HepG2 (cell line): ENCODE measurements around the gene SASH3. TPM values are rescaled to one million over a fixed set of nuclear protein-coding genes. Genes with fewer than 3 reads are reported as not detected.

ENCODE experiments used
- ATF7 ChIP-seq, 2 experiments: fragments of 450-650 bp in 1 of 2; sonication (generic) in 1 of 2; formaldehyde crosslinking in 1 of 2; IDR thresholded peaks; 2 replicates each; pipeline versions ENCODE4 v1.4.0 to v1.6.1; 2016 to 2020; ENCODE audit warnings: antibody characterized with exemption in 1 of 2, mild to moderate bottlenecking in 1 of 2, missing genetic modification reagents in 1 of 2
- ELF1 ChIP-seq: sonication (generic); formaldehyde crosslinking; IDR thresholded peaks from 2 replicates; pipeline ENCODE4 v1.4.0; 2020; ENCODE audit warnings: missing genetic modification reagents
- ESRRA ChIP-seq: sonication (generic); formaldehyde crosslinking; IDR thresholded peaks from 2 replicates; pipeline ENCODE4 v1.5.1; 2020; ENCODE audit warnings: mild to moderate bottlenecking, low read depth, missing genetic modification reagents
- FOXJ3 ChIP-seq: sonication (generic); formaldehyde crosslinking; IDR thresholded peaks from 2 replicates; pipeline ENCODE4 v1.4.0; 2020; ENCODE audit warnings: missing genetic modification reagents, mild to moderate bottlenecking, borderline replicate concordance
- FOXK1 ChIP-seq: sonication (generic); formaldehyde crosslinking; IDR thresholded peaks from 2 replicates; pipeline ENCODE4 v1.4.0; 2020; ENCODE audit warnings: low read depth, missing genetic modification reagents, borderline replicate concordance
- GFI1 ChIP-seq: sonication (generic); formaldehyde crosslinking; IDR thresholded peaks from 2 replicates; pipeline ENCODE4 v1.5.0; 2020; ENCODE audit warnings: missing genetic modification reagents, mild to moderate bottlenecking, borderline replicate concordance
- HNF1B ChIP-seq: sonication (generic); formaldehyde crosslinking; IDR thresholded peaks from 2 replicates; pipeline ENCODE4 v1.5.1; 2020; ENCODE audit warnings: mild to moderate bottlenecking, moderate library complexity, missing genetic modification reagents
- HNRNPK ChIP-seq: fragments of 200-400 bp; formaldehyde crosslinking; IDR thresholded peaks from 2 replicates; pipeline ENCODE4 v1.6.1; 2018; ENCODE audit warnings: low read length, low read depth, moderate library complexity, mild to moderate bottlenecking; ENCODE audit not compliant: poor library complexity, severe bottlenecking
- NFIC ChIP-seq: IDR thresholded peaks from 2 replicates; pipeline ENCODE4 v1.6.1; 2012; ENCODE audit warnings: mild to moderate bottlenecking, low read length, inconsistent platforms
- PHF21A ChIP-seq: sonication (generic); formaldehyde crosslinking; IDR thresholded peaks from 2 replicates; pipeline ENCODE4 v1.5.0; 2020; ENCODE audit warnings: mild to moderate bottlenecking, missing genetic modification reagents
- PRDM15 ChIP-seq: sonication (generic); formaldehyde crosslinking; IDR thresholded peaks from 2 replicates; pipeline ENCODE4 v1.4.0; 2020; ENCODE audit warnings: missing genetic modification reagents
- SP140L ChIP-seq: sonication (generic); formaldehyde crosslinking; IDR thresholded peaks from 2 replicates; pipeline ENCODE4 v1.4.0; 2020; ENCODE audit warnings: missing genetic modification reagents, borderline replicate concordance
- ZNF281 ChIP-seq: sonication (generic); formaldehyde crosslinking; IDR thresholded peaks from 2 replicates; pipeline ENCODE4 v1.4.0; 2020; ENCODE audit warnings: missing genetic modification reagents, borderline replicate concordance
- ZNF350 ChIP-seq: sonication (generic); formaldehyde crosslinking; IDR thresholded peaks from 2 replicates; pipeline ENCODE4 v1.4.0; 2020; ENCODE audit warnings: mild to moderate bottlenecking, low read depth, missing genetic modification reagents, borderline replicate concordance
- ZNF746 ChIP-seq: sonication (generic); formaldehyde crosslinking; IDR thresholded peaks from 2 replicates; pipeline ENCODE4 v1.8.0; 2022; ENCODE audit warnings: mild to moderate bottlenecking, missing genetic modification reagents
- ZNF784 ChIP-seq: sonication (generic); formaldehyde crosslinking; IDR thresholded peaks from 2 replicates; pipeline ENCODE4 v1.5.1; 2020; ENCODE audit warnings: missing genetic modification reagents, mild to moderate bottlenecking, borderline replicate concordance
- ZNF878 ChIP-seq: sonication (generic); formaldehyde crosslinking; IDR thresholded peaks from 2 replicates; pipeline ENCODE4 v1.8.1; 2023; ENCODE audit warnings: mild to moderate bottlenecking, missing genetic modification reagents, moderate library complexity
- polyA plus RNA-seq, 8 experiments: library from polyadenylated mRNA; depleted of rRNA in 3 of 8; stranded (reverse) in 7 of 8; unstranded in 1 of 8; fragments of >200 nt; fragmentation: Illumina TruSeq in 4 of 8; extraction: Trizol in 4 of 8; gene quantifications; 2 replicates each; pipeline versions ENCODE4 v1.2.1 to v1.2.3, GENCODE V29; 2011 to 2016; ENCODE audit warnings: low read depth in 4 of 8, missing spikeins in 1 of 8, mixed read lengths in 1 of 8; ENCODE audit not compliant: insufficient read depth in 1 of 8
- total RNA-seq, 5 experiments: library from RNA; depleted of rRNA; stranded (reverse); fragments of >200 nt; fragmentation: Illumina TruSeq; extraction: Trizol; gene quantifications; 2 replicates each; pipeline ENCODE4 v1.2.3, GENCODE V29; 2016; ENCODE audit warnings: low read depth in 1 of 5

SASH3 gene
- total and polyA plus RNA-seq, 2 of the 13 experiments (the other 11 are each of a cell fraction or from before 2014, with no cell fraction given), result 0.08 TPM; not detected in 1

GRCh38 chrX:129773649-129774458 is 5.9 kb upstream of the SASH3 start (continued):
- no peak for TF ChIP-seq FOXJ3 (CRISPR knock-in tag)
- TF ChIP-seq ELF1, result no peak
- TF ChIP-seq PHF21A, result peak; percentile 68; the same call in 1 of the 2 replicates
- no peak for TF ChIP-seq ZNF878 (CRISPR knock-in tag)
- TF ChIP-seq FOXK1 (CRISPR knock-in tag), result no peak
- TF ChIP-seq ZNF281 (CRISPR knock-in tag), result peak; percentile 86
- TF ChIP-seq ESRRA, result peak; percentile 79
- peak; percentile 91 for TF ChIP-seq GFI1 (CRISPR knock-in tag)
- TF ChIP-seq ZNF784, result no peak
- TF ChIP-seq ZNF746 (CRISPR knock-in tag), result no peak
- TF ChIP-seq SP140L, result no peak
- 0 out of 2 replicates have a peak, but pooled peaks have one; percentile 23 for TF ChIP-seq HNF1B (CRISPR knock-in tag)
- no peak for TF ChIP-seq ATF7 (IDR thresholded peaks at IDR 0.05)
- no peak for TF ChIP-seq ATF7 (CRISPR knock-in tag; IDR thresholded peaks at IDR 0.05)
- no peak for TF ChIP-seq HNRNPK
- peak; percentile 88 for TF ChIP-seq PRDM15
- no peak; the same call in 1 of the 2 replicates for TF ChIP-seq ZNF350 (CRISPR knock-in tag)
- no peak for TF ChIP-seq NFIC
